Liver (tissue), 3 donors: ENCODE measurements around the gene FADS3.

Experiments
- GABPA ChIP-seq, 2 donors: IDR thresholded peaks in 1 of 2; conservative IDR thresholded peaks in 1 of 2; 2 replicates each; pipeline ENCODE4 v1.6.1; 2016; ENCODE audit warnings: antibody characterized with exemption in 2 of 2, mild to moderate bottlenecking in 1 of 2, moderate library complexity in 1 of 2
- NR2F2 ChIP-seq: IDR thresholded peaks from 2 replicates; pipeline ENCODE4 v1.6.1; 2016; ENCODE audit warnings: antibody characterized with exemption
- RAD21 ChIP-seq, 2 donors: IDR thresholded peaks; 2 replicates each; pipeline ENCODE4 v1.6.1; 2016; ENCODE audit warnings: antibody characterized with exemption in 2 of 2, mild to moderate bottlenecking in 2 of 2
- TAF1 ChIP-seq: conservative IDR thresholded peaks from 2 replicates; pipeline ENCODE4 v1.6.1; 2016; ENCODE audit warnings: antibody characterized with exemption, mild to moderate bottlenecking
- YY1 ChIP-seq: IDR thresholded peaks from 2 replicates; pipeline ENCODE4 v1.6.1; 2016; ENCODE audit warnings: antibody characterized with exemption, mild to moderate bottlenecking
- TF ChIP-seq, protein P1 (sequence below): fragments of 150-350 bp; IDR thresholded peaks from 2 replicates; pipeline ENCODE4 v1.5.1; 2017; ENCODE audit warnings: improper control_type of control experiment, low read depth, low read length; ENCODE audit not compliant: missing input control
- donor health status: healthy.
- donor health status: healthy.

DNA sequence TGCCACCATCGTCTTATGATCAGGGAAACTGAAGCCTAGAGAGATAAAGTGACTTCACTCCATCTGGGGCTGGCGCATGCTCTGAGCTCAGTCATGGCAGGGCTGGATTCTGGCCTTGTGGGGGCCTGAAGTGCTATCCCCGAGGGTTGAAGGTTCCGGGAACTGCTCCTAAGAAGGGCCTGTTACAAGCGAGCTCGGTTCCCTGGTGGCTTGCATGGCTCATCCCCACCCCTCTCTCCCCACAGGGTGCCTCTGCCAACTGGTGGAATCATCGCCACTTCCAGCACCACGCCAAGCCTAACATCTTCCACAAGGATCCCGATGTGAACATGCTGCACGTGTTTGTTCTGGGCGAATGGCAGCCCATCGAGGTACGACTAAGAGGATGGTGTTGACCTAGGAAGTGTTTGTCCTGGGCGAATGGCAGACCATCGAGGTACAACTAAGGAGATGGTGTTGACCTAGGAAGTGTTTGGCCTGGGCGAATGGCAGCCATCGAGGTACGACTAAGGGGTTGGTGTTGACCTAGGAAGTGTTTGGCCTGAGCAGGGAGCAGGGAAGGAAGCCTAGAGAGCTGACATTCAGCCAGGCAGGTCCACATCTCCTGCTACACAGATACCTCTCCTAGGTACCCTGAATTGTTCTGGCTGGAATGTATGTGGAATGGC, 43.3 kb downstream of the FADS3 start:
- TF ChIP-seq RAD21 (IDR thresholded peaks at IDR 0.05): no peak
- TF ChIP-seq NR2F2: no peak
- TF ChIP-seq, protein P1, sequence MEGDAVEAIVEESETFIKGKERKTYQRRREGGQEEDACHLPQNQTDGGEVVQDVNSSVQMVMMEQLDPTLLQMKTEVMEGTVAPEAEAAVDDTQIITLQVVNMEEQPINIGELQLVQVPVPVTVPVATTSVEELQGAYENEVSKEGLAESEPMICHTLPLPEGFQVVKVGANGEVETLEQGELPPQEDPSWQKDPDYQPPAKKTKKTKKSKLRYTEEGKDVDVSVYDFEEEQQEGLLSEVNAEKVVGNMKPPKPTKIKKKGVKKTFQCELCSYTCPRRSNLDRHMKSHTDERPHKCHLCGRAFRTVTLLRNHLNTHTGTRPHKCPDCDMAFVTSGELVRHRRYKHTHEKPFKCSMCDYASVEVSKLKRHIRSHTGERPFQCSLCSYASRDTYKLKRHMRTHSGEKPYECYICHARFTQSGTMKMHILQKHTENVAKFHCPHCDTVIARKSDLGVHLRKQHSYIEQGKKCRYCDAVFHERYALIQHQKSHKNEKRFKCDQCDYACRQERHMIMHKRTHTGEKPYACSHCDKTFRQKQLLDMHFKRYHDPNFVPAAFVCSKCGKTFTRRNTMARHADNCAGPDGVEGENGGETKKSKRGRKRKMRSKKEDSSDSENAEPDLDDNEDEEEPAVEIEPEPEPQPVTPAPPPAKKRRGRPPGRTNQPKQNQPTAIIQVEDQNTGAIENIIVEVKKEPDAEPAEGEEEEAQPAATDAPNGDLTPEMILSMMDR: no peak
- no peak for TF ChIP-seq TAF1
- no peak for TF ChIP-seq YY1
- TF ChIP-seq GABPA (IDR thresholded peaks at IDR 0.05 in 1 of 2, conservative IDR thresholded peaks at IDR 0.05 in 1 of 2): no peak
